K562 (cell line): Measurements from ENCODE around the gene CTNNBL1. TPM values are rescaled to one million over a fixed set of nuclear protein-coding genes. Genes with fewer than 3 reads are reported as not detected.

Experiments
- ATAC-seq: fragments of 200-7000 bp; cut with Tn5 transposase; 3 replicates; pipeline ENCODE4 v1.9.1; 2020; ENCODE audit warnings: moderate library complexity
- BruUV-seq: library from RNA; stranded (reverse); fragments of 400-500 nt; replicated peaks from 2 replicates; lab custom pipeline; 2021; lab: Mats Ljungman, UMichigan
- CTCF ChIA-PET: fragments of 300-600 bp; formaldehyde crosslinking; extraction: SDS; loops from one replicate; lab custom pipeline; 2021; ENCODE audit warnings: low intra/inter-chr PET ratio; lab: Yijun Ruan, JAX
- POLR2A ChIA-PET: fragments of 300-600, 350-650 bp; sonication (Branson Sonifier 250); formaldehyde crosslinking; extraction: SDS; loops from one replicate; lab custom pipeline; 2021; ENCODE audit warnings: antibody characterized with exemption, inconsistent platforms; lab: Yijun Ruan, JAX
- DNase-seq, 4 experiments: peaks; one replicate each; pipeline versions ENCODE4 v3.0.0 to v3.0.0-alpha.2; 2011 to 2018; ENCODE audit warnings: low spot score in 3 of 4, mixed read lengths in 3 of 4; ENCODE audit errors: extremely low read depth in 1 of 4
- FAIRE-seq: peaks from 2 replicates; lab custom pipeline; 2011; peaks lifted over from hg19 to GRCh38; lab: Jason Lieb, UNC
- H2AFZ ChIP-seq: 2 replicates; pipeline ENCODE4 v1.6.0; 2011; ENCODE audit warnings: low read depth, low read length, control low read depth, inconsistent platforms
- H3K27ac ChIP-seq: fragments of 200-600 bp; 3 replicates; pipeline ENCODE4 v1.8.0; 2011; ENCODE audit warnings: low read depth, mild to moderate bottlenecking, control low read depth, inconsistent platforms, low read length, moderate library complexity, mixed read lengths; ENCODE audit errors: extremely low read depth
- H3K27me3 ChIP-seq, 2 experiments: fragments of 300-600 bp in 1 of 2; 2 replicates in 1 of 2; 3 replicates in 1 of 2; pipeline versions ENCODE4 v1.6.0 to v1.8.0; 2011; ENCODE audit warnings: inconsistent platforms in 2 of 2, low read length in 2 of 2, mild to moderate bottlenecking in 1 of 2, mixed read lengths in 1 of 2, moderate library complexity in 1 of 2; ENCODE audit not compliant: control insufficient read depth in 2 of 2, insufficient read depth in 2 of 2
- H3K36me3 ChIP-seq: fragments of 300-600 bp; 3 replicates; pipeline ENCODE4 v1.8.0; 2011; ENCODE audit warnings: mild to moderate bottlenecking, low read length, inconsistent platforms; ENCODE audit not compliant: control insufficient read depth, insufficient read depth
- H3K4me1 ChIP-seq, 2 experiments: fragments of 200-600 bp in 1 of 2; replicated peaks in 1 of 2; 2 replicates in 1 of 2; 3 replicates in 1 of 2; pipeline versions ENCODE4 v1.5.1 to v1.8.0; 2011; ENCODE audit warnings: inconsistent platforms in 2 of 2, low read length in 2 of 2, mild to moderate bottlenecking in 1 of 2, mixed read lengths in 1 of 2, moderate library complexity in 1 of 2; ENCODE audit not compliant: control insufficient read depth in 2 of 2, insufficient read depth in 2 of 2
- H3K4me2 ChIP-seq: 2 replicates; pipeline ENCODE4 v1.6.1; 2011; ENCODE audit warnings: low read length, control low read depth, inconsistent platforms, mixed read lengths; ENCODE audit not compliant: insufficient read depth
- H3K4me3 ChIP-seq: fragments of 200-600 bp; sonication (generic), shearing (Covaris generic); 2 replicates; pipeline ENCODE4 v1.5.1; 2016; ENCODE audit warnings: control low read depth, inconsistent platforms
- H3K79me2 ChIP-seq: fragments of 200-600 bp; 3 replicates; pipeline ENCODE4 v1.8.0; 2011; ENCODE audit warnings: low read length, inconsistent platforms; ENCODE audit not compliant: control insufficient read depth, insufficient read depth
- H3K9ac ChIP-seq, 2 experiments: 2 replicates each; pipeline versions ENCODE4 v1.6.0 to v1.6.1; 2011; ENCODE audit warnings: low read depth in 2 of 2, low read length in 2 of 2, control low read depth in 1 of 2, inconsistent platforms in 1 of 2, mild to moderate bottlenecking in 1 of 2, mixed read lengths in 1 of 2; ENCODE audit not compliant: insufficient read depth in 1 of 2
- H3K9me1 ChIP-seq: one replicate; pipeline ENCODE4 v1.6.0; 2011; ENCODE audit warnings: inconsistent platforms, mild to moderate bottlenecking, low read length, moderate library complexity; ENCODE audit not compliant: control insufficient read depth, insufficient read depth
- H3K9me3 ChIP-seq: replicated peaks from 2 replicates; pipeline ENCODE4 v1.5.1; 2011; ENCODE audit warnings: low read depth, low read length, inconsistent platforms; ENCODE audit not compliant: control insufficient read depth, insufficient read depth
- H4K20me1 ChIP-seq: replicated peaks from 2 replicates; pipeline ENCODE4 v1.6.1; 2011; ENCODE audit warnings: low read length, inconsistent platforms, mixed read lengths; ENCODE audit not compliant: control insufficient read depth, insufficient read depth
- DNMT1 ChIP-seq: fragments of 450-650 bp; IDR thresholded peaks from 2 replicates; pipeline ENCODE4 v1.6.1; 2016; ENCODE audit warnings: antibody characterized with exemption, mild to moderate bottlenecking
- EGR1 ChIP-seq: fragments of 450-650 bp; conservative IDR thresholded peaks from 2 replicates; pipeline ENCODE4 v1.6.1; 2017; ENCODE audit warnings: mild to moderate bottlenecking
- FOXJ3 ChIP-seq: sonication (generic); formaldehyde crosslinking; IDR thresholded peaks from 2 replicates; pipeline ENCODE4 v1.4.0; 2020; ENCODE audit warnings: mild to moderate bottlenecking, missing genetic modification reagents
- HNRNPH1 ChIP-seq: fragments of 200-400 bp; formaldehyde crosslinking; optimal IDR thresholded peaks from 2 replicates; pipeline ENCODE3; 2017; ENCODE audit warnings: low read depth, mild to moderate bottlenecking, low read length, moderate library complexity
- ILK ChIP-seq: fragments of 450-650 bp; IDR thresholded peaks from 2 replicates; pipeline ENCODE4 v1.6.1; 2016; ENCODE audit warnings: missing genetic modification characterization, low read depth, mild to moderate bottlenecking, missing compliant biosample characterization, moderate library complexity, borderline replicate concordance
- LCOR ChIP-seq: sonication (generic); formaldehyde crosslinking; IDR thresholded peaks from 2 replicates; pipeline ENCODE4 v1.8.0; 2022; ENCODE audit warnings: mild to moderate bottlenecking, missing genetic modification reagents
- POLR2B ChIP-seq: fragments of 450-650 bp; IDR thresholded peaks from 2 replicates; pipeline ENCODE4 v1.6.1; 2018; ENCODE audit warnings: low read depth; ENCODE audit not compliant: partially characterized antibody
- SMARCA5 ChIP-seq: fragments of 450-650 bp; IDR thresholded peaks from 2 replicates; pipeline ENCODE4 v1.6.1; 2016
- SNRNP70 ChIP-seq: fragments of 200-400 bp; formaldehyde crosslinking; optimal IDR thresholded peaks from 2 replicates; pipeline ENCODE3; 2017; ENCODE audit warnings: low read depth, low read length
- ZFP36 ChIP-seq: fragments of 150-350 bp; IDR thresholded peaks from 2 replicates; pipeline ENCODE4 v1.6.1; 2018; ENCODE audit warnings: low read length, low read depth; ENCODE audit not compliant: partially characterized antibody
- ZMIZ1 ChIP-seq, 2 experiments: fragments of 150-350 bp in 1 of 2; IDR thresholded peaks; 2 replicates each; pipeline ENCODE4 v1.6.1; 2012 to 2016; ENCODE audit warnings: low read depth in 2 of 2, low read length in 2 of 2, mild to moderate bottlenecking in 1 of 2, moderate library complexity in 1 of 2
- WGBS: fragments of 100-300 bp; shearing (Covaris generic); methylation state at CpG from one replicate; pipeline ENCODE4 v1.1.6; 2016; ENCODE audit warnings: low coverage, mixed read lengths; ENCODE audit not compliant: insufficient coverage; ENCODE audit errors: missing lambda C conversion rate; 5-methylcytosine and 5-hydroxymethylcytosine counted together
- in situ Hi-C: fragments of 300-500 bp; cut with MboI; formaldehyde crosslinking; loops from 4 replicates; pipeline ENCODE4 v1.15.0; 2018; ENCODE audit warnings: inconsistent platforms, mixed read lengths
- intact Hi-C: fragments of 100-400 bp; cut with micrococcal nuclease; formaldehyde crosslinking; loops from 2 replicates; pipeline ENCODE4 v1.14.2; 2022
- polyA plus RNA-seq, 8 experiments: library from polyadenylated mRNA; depleted of rRNA in 4 of 8; stranded (reverse) in 5 of 8; unstranded in 3 of 8; fragments of >200 nt; fragmentation: Nextera tagmentation in 2 of 8; fragmentation: Illumina TruSeq in 1 of 8; extraction: Ambion mirVana in 2 of 8; extraction: Trizol in 1 of 8; gene quantifications; 2 replicates each; pipeline versions ENCODE4 v1.2.1 to v1.2.3, GENCODE V29; 2011 to 2014; ENCODE audit warnings: inconsistent platforms in 1 of 8, missing spikeins in 1 of 8
- total RNA-seq, 7 experiments: library from RNA; depleted of rRNA in 6 of 7; stranded (reverse); fragments of >200 nt in 6 of 7; fragmentation: Illumina TruSeq in 2 of 7; extraction: Trizol in 2 of 7; gene quantifications; 2 replicates each; pipeline versions ENCODE4 v1.2.1 to v1.2.3, GENCODE V29; 2011 to 2021; ENCODE audit warnings: low replicate concordance in 1 of 7

The CTNNBL1 gene
- total and polyA plus RNA-seq, 9 of the 15 experiments (the other 6 are each of a cell fraction or from before 2014, with no cell fraction given): 32.4 to 85.6 (median 43.6) TPM

GRCh38 chr20:37845878-37846277 is 152.0 kb downstream of the CTNNBL1 start (continued):
- TF ChIP-seq SNRNP70: no peak
- TF ChIP-seq FOXJ3: no peak
- TF ChIP-seq HNRNPH1: no peak
- TF ChIP-seq ZMIZ1 (IDR thresholded peaks at IDR 0.05; ENCODE audit: low read depth in 2 of 2, low read length in 2 of 2): no peak
- no peak for TF ChIP-seq LCOR (CRISPR knock-in tag)
- TF ChIP-seq ILK: no peak
- no peak for TF ChIP-seq SMARCA5
- TF ChIP-seq, all 486 proteins: peak for 0

- DNase-seq (peak in 1 of 4 experiments; percentile 17), FAIRE-seq (no peak), ATAC-seq (no peak)
- Histone ChIP-seq H3K36me3 (peaks cover 14% of the 10 kb centered on the region; the same call in 2 of the 3 replicates), H3K4me1 (peaks cover 27 to 40% of the 10 kb centered on the region in 2 experiments), H3K9me1 (peaks cover 4% of the 10 kb centered on the region), H4K20me1 (no peaks in the 10 kb centered on the region), H3K4me3 (no peak overlapping the region), H2AFZ (no peak overlapping the region), H3K9ac (no peak overlapping the region), H3K9me3 (no peaks in the 10 kb centered on the region), H3K27me3 (no peaks in the 10 kb centered on the region), H3K79me2 (no peaks in the 10 kb centered on the region), H3K27ac (no peak overlapping the region), H3K4me2 (no peak overlapping the region)
- in situ Hi-C loops (no loop called here), intact Hi-C loops (no loop called here)
- no TSS peak for BruUV-seq
- CTCF ChIA-PET: no interaction called here
- TF ChIP-seq POLR2B (no peak), DNMT1 (no peak), EGR1 (peak; percentile 38; the same call in 1 of the 2 replicates), ZFP36 (peak; percentile 79)
- 17% methylated on average over 2 of the region's 4 CpGs for WGBS
- POLR2A ChIA-PET: no interaction called here
Measured at GRCh38 chr20:37846573-37846972, 152.7 kb downstream of the CTNNBL1 start.
